Melanocyte of skin (primary cell): ENCODE data around the gene HNMT. TPM values are rescaled to one million over a fixed set of nuclear protein-coding genes. Genes with fewer than 3 reads are reported as not detected.

ENCODE experiments used
- total RNA-seq, 2 donors: library from RNA; depleted of rRNA; stranded (reverse); fragments of >200 nt; gene quantifications; 2 replicates each; pipeline ENCODE4 v1.2.3, GENCODE V29; 2012

HNMT gene
- total RNA-seq = 100 to 1,000 TPM in 1 of 2 donors, 10 to 100 TPM in 1; 62.3 to 131 TPM

GRCh38 chr2:137964066-137964858 lies at the start of gene HNMT:
HNMT (plus strand) TSS chr2:137964473; CDS start chr2:137964492, 19 bp downstream.

